Breast epithelium (tissue), 3 donors: Measurements from ENCODE around the gene FHIT.

Experiments
- CTCF ChIP-seq, 3 donors: fragments of 450-650 bp; IDR thresholded peaks; one replicate each; pipeline ENCODE4 v1.5.1; 2016 to 2017; ENCODE audit warnings: antibody characterized with exemption in 3 of 3, mild to moderate bottlenecking in 3 of 3, moderate library complexity in 3 of 3
- POLR2AphosphoS5 ChIP-seq, 3 donors: sonication (generic); formaldehyde crosslinking; IDR thresholded peaks; one replicate each; pipeline ENCODE4 v1.6.1; 2017; ENCODE audit warnings: antibody characterized with exemption in 3 of 3

GRCh38 chr3:61202086-61202485 lies 49.2 kb downstream of the FHIT start:
- TF ChIP-seq POLR2AphosphoS5 (IDR thresholded peaks at IDR 0.05) (no peak), CTCF (IDR thresholded peaks at IDR 0.05) (no peak)
